Measurements from ENCODE around the gene FOXN4.

The FOXN4 gene

GRCh38 chr12:109264943-109265650 is 44.0 kb downstream of the FOXN4 start:
- H3K27ac Mint-ChIP-seq = no peak overlapping the region
- no peaks in the 10 kb centered on the region for H3K9me3 Mint-ChIP-seq
- no peaks in the 10 kb centered on the region for H3K4me1 Mint-ChIP-seq (ENCODE audit: low read depth)
- no peaks in the 10 kb centered on the region for H3K27me3 Mint-ChIP-seq (ENCODE audit: low read depth)
- H3K4me3 Mint-ChIP-seq = no peak overlapping the region
- H3K36me3 Mint-ChIP-seq (ENCODE audit: low read depth) = no peaks in the 10 kb centered on the region

DNA sequence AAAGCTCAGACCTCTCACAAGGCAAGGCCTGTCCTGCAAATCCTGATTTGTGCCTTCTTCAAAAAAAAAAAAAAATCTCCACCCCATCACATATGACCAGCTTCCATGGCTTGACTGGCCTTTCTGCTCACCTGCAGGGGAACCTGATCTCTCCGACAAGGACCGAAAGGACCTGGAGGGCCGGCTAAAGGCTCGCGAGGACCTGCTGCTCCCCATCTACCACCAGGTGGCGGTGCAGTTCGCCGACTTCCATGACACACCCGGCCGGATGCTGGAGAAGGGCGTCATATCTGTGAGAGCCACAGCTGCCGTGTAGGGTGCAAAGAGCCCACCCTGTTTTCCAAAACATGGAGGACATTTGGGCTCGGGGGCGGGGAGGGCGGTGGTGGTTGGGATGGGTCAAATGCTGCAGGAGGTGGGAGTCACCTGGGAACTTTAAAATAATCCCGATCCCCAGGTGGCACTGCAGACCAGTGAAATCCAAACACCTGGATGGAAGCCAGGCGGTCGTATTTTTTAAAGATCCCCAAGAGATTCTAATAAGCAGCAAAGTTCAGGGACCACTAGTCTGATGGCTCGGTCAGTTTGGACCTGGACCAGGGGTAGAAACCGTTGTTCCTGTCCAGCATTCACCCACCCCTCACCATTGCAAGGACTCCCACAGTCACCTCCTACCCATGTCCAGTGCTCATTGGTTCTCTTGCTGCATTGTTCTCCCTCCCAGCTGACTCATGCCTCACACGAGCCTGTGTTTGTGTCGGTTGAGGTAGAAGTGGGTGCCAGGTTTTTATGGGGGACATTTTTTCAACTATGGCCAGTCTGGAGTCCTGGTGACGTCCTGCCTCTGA is 44.8 kb downstream of the FOXN4 start:
- Mint-ChIP-seq H3K27me3 (ENCODE audit: low read depth) (no peaks in the 10 kb centered on the region), H3K4me1 (ENCODE audit: low read depth) (no peaks in the 10 kb centered on the region), H3K27ac (no peak overlapping the region), H3K4me3 (no peak overlapping the region), H3K36me3 (ENCODE audit: low read depth) (no peaks in the 10 kb centered on the region), H3K9me3 (no peaks in the 10 kb centered on the region)

DNA sequence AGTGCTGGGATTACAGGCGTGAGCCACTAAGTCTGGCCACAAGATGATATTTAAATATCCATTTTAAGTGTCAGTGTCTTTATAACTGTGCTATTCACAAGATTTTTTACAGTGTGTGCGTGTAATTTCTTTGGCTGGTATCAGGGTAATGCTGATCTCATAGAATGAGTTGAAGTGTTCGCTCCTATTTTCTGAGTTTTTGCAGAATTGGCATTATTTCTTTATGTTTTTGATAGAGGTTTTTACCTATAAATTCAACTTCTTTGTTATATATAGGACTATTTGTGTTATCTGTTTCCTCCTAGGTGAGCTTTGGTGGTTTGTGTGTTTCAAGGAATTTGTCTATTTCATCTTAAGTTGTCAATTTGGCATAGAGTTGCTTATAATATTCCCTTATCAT is 45.6 kb downstream of the FOXN4 start:
- Mint-ChIP-seq H3K4me3 (no peak overlapping the region), H3K4me1 (ENCODE audit: low read depth) (no peaks in the 10 kb centered on the region), H3K27ac (no peak overlapping the region), H3K27me3 (ENCODE audit: low read depth) (no peaks in the 10 kb centered on the region), H3K36me3 (ENCODE audit: low read depth) (no peaks in the 10 kb centered on the region), H3K9me3 (no peaks in the 10 kb centered on the region)

DNA sequence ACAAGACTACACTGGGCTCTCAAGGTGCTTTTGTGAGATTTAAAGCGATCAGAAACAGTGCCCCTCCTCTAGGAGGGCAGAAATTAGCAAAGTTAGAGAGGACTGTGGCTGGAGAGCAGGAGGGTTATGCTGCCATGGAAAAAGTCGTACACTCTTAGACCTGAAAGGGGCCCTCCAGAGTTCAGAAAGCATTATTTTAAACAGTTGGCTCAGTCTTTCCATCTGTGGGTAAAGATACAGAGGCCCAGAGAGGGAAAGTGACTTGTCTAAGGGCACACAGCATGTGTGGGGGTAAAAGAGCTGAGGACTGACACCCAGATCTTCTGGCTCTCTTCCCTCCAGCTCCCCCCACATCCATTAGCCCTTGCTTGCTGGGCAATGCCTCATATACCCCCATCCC is 47.1 kb downstream of the FOXN4 start:
- Mint-ChIP-seq H3K4me1 (ENCODE audit: low read depth) (no peaks in the 10 kb centered on the region), H3K36me3 (ENCODE audit: low read depth) (no peaks in the 10 kb centered on the region), H3K9me3 (no peaks in the 10 kb centered on the region), H3K27ac (no peak overlapping the region), H3K4me3 (no peak overlapping the region), H3K27me3 (ENCODE audit: low read depth) (no peaks in the 10 kb centered on the region)

- H3K4me1 Mint-ChIP-seq (ENCODE audit: low read depth) = no peaks in the 10 kb centered on the region
- H3K27me3 Mint-ChIP-seq (ENCODE audit: low read depth) = no peaks in the 10 kb centered on the region
- H3K9me3 Mint-ChIP-seq = no peaks in the 10 kb centered on the region
- no peak overlapping the region for H3K27ac Mint-ChIP-seq
- H3K36me3 Mint-ChIP-seq (ENCODE audit: low read depth) = no peaks in the 10 kb centered on the region
- no peak overlapping the region for H3K4me3 Mint-ChIP-seq
Measured at GRCh38 chr12:109261087-109261486, 48.0 kb downstream of the FOXN4 start.

DNA sequence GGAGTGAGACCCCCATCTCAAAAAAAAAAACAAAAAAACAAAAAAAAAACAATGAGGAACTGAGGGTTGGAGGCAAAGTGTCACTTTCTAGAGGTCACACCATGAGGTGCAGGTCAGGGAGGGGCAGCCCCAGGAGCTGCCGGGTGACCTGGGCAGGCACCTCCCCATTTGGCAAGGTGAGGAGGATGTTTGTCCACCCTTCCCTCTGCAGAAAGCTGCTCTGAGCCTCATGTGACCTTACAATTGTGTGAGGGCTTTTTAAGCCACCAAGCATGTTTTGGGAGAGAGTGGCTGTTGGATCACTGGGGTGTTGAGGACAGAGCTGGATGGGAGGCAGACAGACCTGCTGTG is 49.6 kb downstream of the FOXN4 start:
- H3K9me3 Mint-ChIP-seq = peaks cover 12% of the 10 kb centered on the region
- H3K4me1 Mint-ChIP-seq (ENCODE audit: low read depth) = no peaks in the 10 kb centered on the region
- H3K27ac Mint-ChIP-seq = no peak overlapping the region
- H3K4me3 Mint-ChIP-seq = no peak overlapping the region
- H3K27me3 Mint-ChIP-seq (ENCODE audit: low read depth) = no peaks in the 10 kb centered on the region
- H3K36me3 Mint-ChIP-seq (ENCODE audit: low read depth) = no peaks in the 10 kb centered on the region

GRCh38 chr12:109258607-109259544 is 50.2 kb downstream of the FOXN4 start:
- Mint-ChIP-seq H3K36me3 (ENCODE audit: low read depth) (no peaks in the 10 kb centered on the region), H3K9me3 (peaks cover 16% of the 10 kb centered on the region), H3K4me3 (no peak overlapping the region), H3K27me3 (ENCODE audit: low read depth) (no peaks in the 10 kb centered on the region), H3K4me1 (ENCODE audit: low read depth) (no peaks in the 10 kb centered on the region), H3K27ac (no peak overlapping the region)

GRCh38 chr12:109258201-109258600 is 50.9 kb downstream of the FOXN4 start:
- H3K4me1 Mint-ChIP-seq (ENCODE audit: low read depth) = no peaks in the 10 kb centered on the region
- peaks cover 22% of the 10 kb centered on the region for H3K9me3 Mint-ChIP-seq

DNA sequence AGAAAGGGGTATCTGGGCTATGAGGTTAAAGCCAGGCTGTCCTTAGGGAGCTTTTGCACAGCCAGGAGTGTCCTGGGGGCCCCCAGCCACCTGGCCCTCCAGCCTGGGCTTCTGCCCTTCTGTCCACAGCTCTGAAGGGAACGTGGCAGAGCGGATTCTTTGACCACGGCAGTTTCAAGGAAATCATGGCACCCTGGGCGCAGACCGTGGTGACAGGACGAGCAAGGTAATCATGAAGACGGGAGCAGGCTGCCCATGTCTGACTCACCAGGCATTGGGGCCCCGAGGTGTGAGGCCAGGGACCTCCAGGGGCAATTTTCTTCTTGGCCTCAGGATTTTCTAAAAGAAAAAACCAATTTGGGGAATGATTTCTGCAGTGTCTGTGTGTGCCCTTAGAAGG is 53.1 kb downstream of the FOXN4 start:
- Mint-ChIP-seq H3K9me3 (peaks cover 23% of the 10 kb centered on the region), H3K27me3 (ENCODE audit: low read depth) (no peaks in the 10 kb centered on the region), H3K4me3 (no peak overlapping the region), H3K4me1 (ENCODE audit: low read depth) (no peaks in the 10 kb centered on the region), H3K27ac (no peak overlapping the region), H3K36me3 (ENCODE audit: low read depth) (peaks cover 1% of the 10 kb centered on the region)

More at GRCh38 chr12:109258201-109258600, 50.9 kb downstream of the FOXN4 start:
- no peaks in the 10 kb centered on the region for H3K27me3 Mint-ChIP-seq (ENCODE audit: low read depth)
- H3K27ac Mint-ChIP-seq = no peak overlapping the region
- H3K36me3 Mint-ChIP-seq (ENCODE audit: low read depth) = peaks cover 1% of the 10 kb centered on the region
- H3K4me3 Mint-ChIP-seq = no peak overlapping the region

- Mint-ChIP-seq H3K27ac (no peak overlapping the region), H3K4me1 (ENCODE audit: low read depth) (no peaks in the 10 kb centered on the region), H3K27me3 (ENCODE audit: low read depth) (no peaks in the 10 kb centered on the region), H3K9me3 (peaks cover 23% of the 10 kb centered on the region), H3K4me3 (no peak overlapping the region), H3K36me3 (ENCODE audit: low read depth) (peaks cover 1% of the 10 kb centered on the region)
Measured at GRCh38 chr12:109255377-109255776, 53.7 kb downstream of the FOXN4 start.

- Mint-ChIP-seq H3K9me3 (peaks cover 23% of the 10 kb centered on the region), H3K4me1 (ENCODE audit: low read depth) (no peaks in the 10 kb centered on the region), H3K27ac (no peak overlapping the region), H3K27me3 (ENCODE audit: low read depth) (no peaks in the 10 kb centered on the region), H3K4me3 (no peak overlapping the region), H3K36me3 (ENCODE audit: low read depth) (peaks cover 1% of the 10 kb centered on the region)
Measured at GRCh38 chr12:109253913-109254544, 55.1 kb downstream of the FOXN4 start.

DNA sequence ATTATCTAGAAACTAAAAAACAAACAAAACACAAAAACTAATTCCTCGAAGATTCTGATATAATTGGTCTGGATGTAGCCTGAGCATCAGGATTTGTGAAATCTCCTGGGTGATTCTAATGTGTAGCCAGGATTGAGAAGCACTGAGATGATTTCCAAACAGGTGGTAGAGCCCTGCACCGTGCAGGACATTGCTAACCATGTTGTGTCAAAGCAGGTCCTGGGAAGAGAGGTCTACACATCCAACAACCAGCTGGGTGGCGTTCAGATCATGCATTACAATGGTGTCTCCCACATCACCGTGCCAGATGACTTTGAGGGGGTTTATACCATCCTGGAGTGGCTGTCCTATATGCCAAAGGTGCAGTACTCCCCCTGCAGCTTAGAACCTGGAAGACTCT is 56.3 kb downstream of the FOXN4 start:
- peaks cover 23% of the 10 kb centered on the region for H3K9me3 Mint-ChIP-seq
- no peak overlapping the region for H3K4me3 Mint-ChIP-seq
- H3K27me3 Mint-ChIP-seq (ENCODE audit: low read depth) = no peaks in the 10 kb centered on the region
- H3K27ac Mint-ChIP-seq = no peak overlapping the region
- H3K4me1 Mint-ChIP-seq (ENCODE audit: low read depth) = no peaks in the 10 kb centered on the region
- H3K36me3 Mint-ChIP-seq (ENCODE audit: low read depth) = peaks cover 1% of the 10 kb centered on the region

GRCh38 chr12:109250523-109250922 is 58.6 kb downstream of the FOXN4 start:
- Mint-ChIP-seq H3K27ac (no peak overlapping the region), H3K27me3 (ENCODE audit: low read depth) (no peaks in the 10 kb centered on the region)

More at GRCh38 chr12:109250523-109250922, 58.6 kb downstream of the FOXN4 start:
- no peaks in the 10 kb centered on the region for H3K4me1 Mint-ChIP-seq (ENCODE audit: low read depth)
- H3K9me3 Mint-ChIP-seq = peaks cover 21% of the 10 kb centered on the region
- no peak overlapping the region for H3K4me3 Mint-ChIP-seq
- peaks cover 1% of the 10 kb centered on the region for H3K36me3 Mint-ChIP-seq (ENCODE audit: low read depth)
